GM19324 (cell line): ENCODE data around the gene SLC39A2.
"Not testable (repeated sequence)": the region's sequence is repeated elsewhere in the genome, so short reads cannot be mapped to it uniquely, and the experiment has no call there.

Source experiments
- ATAC-seq: cut with Tn5 transposase; IDR thresholded peaks from one replicate; pipeline ENCODE4 v1.9.1; 2021; ENCODE audit warnings: mild to moderate bottlenecking, moderate library complexity; ENCODE audit not compliant: unreplicated experiment, low FRiP score

The SLC39A2 gene

GRCh38 chr14:20998674-20999366 is at the start of gene SLC39A2:
SLC39A2 (plus strand) TSS chr14:20999293; CDS start chr14:20999447, 154 bp downstream.
- no peak for ATAC-seq

GRCh38 chr14:20954736-20955537 is 44.2 kb upstream of the SLC39A2 start, which contains the start of gene RNASE2:
RNASE2 (plus strand) TSS chr14:20955487; CDS start chr14:20955772, 285 bp downstream.
- ATAC-seq = not testable (repeated sequence)

GRCh38 chr14:20955538-20955873 is 43.6 kb upstream of the SLC39A2 start:
- not testable (repeated sequence) for ATAC-seq

- no peak for ATAC-seq
These were observed 42.6 kb upstream of the SLC39A2 start for GRCh38 chr14:20956376-20956976.

- not testable (repeated sequence) for ATAC-seq
These were observed 40.1 kb upstream of the SLC39A2 start for GRCh38 chr14:20958946-20959345.

GRCh38 chr14:20969336-20969735 is 29.8 kb upstream of the SLC39A2 start:
- ATAC-seq = no peak

- ATAC-seq = no peak
These were observed 28.5 kb upstream of the SLC39A2 start for GRCh38 chr14:20970647-20970982.

- ATAC-seq = peak; percentile 93
These were observed 27.9 kb upstream of the SLC39A2 start for GRCh38 chr14:20970983-20971704.

- no peak for ATAC-seq
These were observed 27.4 kb upstream of the SLC39A2 start for GRCh38 chr14:20971705-20972021.

GRCh38 chr14:20973501-20973900 is 25.6 kb upstream of the SLC39A2 start:
- ATAC-seq = no peak

- ATAC-seq = no peak
These were observed 22.8 kb upstream of the SLC39A2 start for GRCh38 chr14:20976291-20976690.

- ATAC-seq = no peak
These were observed 20.4 kb upstream of the SLC39A2 start for GRCh38 chr14:20978687-20979086.

GRCh38 chr14:20980906-20981305 is 18.2 kb upstream of the SLC39A2 start:
- no peak for ATAC-seq

- no peak for ATAC-seq
These were observed 16.3 kb upstream of the SLC39A2 start for GRCh38 chr14:20982646-20983369.

- ATAC-seq = not testable (repeated sequence)
These were observed 13.4 kb upstream of the SLC39A2 start for GRCh38 chr14:20985650-20986049.

GRCh38 chr14:20986811-20987210 is 12.3 kb upstream of the SLC39A2 start:
- no peak for ATAC-seq

GRCh38 chr14:20988717-20989470 is 10.2 kb upstream of the SLC39A2 start:
- no peak for ATAC-seq

- no peak for ATAC-seq
These were observed 9.7 kb upstream of the SLC39A2 start for GRCh38 chr14:20989471-20989786.

GRCh38 chr14:20989787-20990600 is 9.1 kb upstream of the SLC39A2 start, which contains the start of gene METTL17:
METTL17 (plus strand) TSS chr14:20989980; CDS start chr14:20990003, 23 bp downstream.
- ATAC-seq = peak; percentile 96
